ENCODE measurements around the gene MGA.

DNA sequence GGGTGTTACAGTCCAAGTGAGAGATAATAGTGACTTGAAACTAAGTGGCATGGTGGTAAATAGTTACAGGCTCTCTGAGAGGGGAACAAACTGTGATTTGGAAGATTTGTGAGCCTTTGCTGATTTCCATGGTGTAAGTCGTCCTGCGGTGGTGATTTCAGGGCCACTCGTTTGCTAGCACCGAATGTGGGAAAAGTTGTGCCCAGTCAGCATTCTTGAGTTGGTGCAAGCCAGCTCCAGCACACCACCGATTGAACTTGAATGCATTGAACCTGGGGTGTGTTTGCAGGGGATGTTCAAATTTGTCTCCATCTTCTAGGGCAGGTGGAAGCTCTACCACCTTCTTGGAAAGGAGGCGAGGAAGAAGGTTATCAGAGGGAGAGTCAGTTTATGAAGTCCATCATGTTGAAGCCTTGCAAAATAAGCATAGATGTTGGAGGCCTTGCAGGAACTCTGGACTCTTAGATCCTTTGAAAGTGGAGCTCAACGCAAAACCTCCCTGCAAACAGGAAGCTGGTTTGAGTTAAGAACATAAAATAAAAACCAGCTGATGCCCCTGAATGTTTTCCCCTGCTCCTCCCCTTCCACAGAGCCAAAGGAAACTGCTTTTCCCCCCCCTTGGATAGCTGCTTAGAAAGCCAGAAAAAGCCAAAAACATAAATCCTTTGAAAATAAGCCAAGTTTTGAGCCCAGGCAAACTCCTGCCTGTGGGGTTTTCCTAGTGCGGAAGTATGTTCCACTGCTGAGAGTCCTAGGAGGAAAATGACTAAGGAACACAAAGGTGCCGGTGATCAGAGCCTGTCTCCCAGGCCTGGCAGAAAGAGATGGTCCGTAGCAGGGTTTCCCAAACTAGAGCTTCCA lies 136.0 kb downstream of the MGA start:
- TF ChIP-seq CTCF (IDR thresholded peaks at IDR 0.05) (no peak), POLR2A (IDR thresholded peaks at IDR 0.05) (no peak)

Measured in upper lobe of left lung (tissue), 4 donors.